ENCODE measurements around the gene DNM1L.

Gene DNM1L

DNA sequence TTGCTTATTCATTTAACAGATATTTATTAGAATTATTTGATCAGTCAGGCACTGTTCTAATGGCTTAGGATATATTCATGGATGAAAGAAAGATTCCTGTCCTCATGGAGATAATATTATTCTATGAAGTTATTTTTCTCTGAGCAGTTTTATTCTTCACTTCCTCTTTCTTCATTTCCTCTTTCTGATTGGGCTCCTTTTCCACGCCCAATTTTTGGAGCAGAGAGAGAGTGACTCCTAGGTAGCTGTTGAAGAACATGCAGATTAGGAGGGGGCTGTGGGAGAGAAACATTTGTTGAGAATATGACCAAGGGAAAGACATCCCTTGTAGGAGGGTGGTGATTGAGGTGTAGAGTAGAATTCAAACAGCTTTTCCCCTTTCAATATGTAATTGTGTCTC is 82.6 kb downstream of the DNM1L start:
- DNase-seq: no peak

DNA sequence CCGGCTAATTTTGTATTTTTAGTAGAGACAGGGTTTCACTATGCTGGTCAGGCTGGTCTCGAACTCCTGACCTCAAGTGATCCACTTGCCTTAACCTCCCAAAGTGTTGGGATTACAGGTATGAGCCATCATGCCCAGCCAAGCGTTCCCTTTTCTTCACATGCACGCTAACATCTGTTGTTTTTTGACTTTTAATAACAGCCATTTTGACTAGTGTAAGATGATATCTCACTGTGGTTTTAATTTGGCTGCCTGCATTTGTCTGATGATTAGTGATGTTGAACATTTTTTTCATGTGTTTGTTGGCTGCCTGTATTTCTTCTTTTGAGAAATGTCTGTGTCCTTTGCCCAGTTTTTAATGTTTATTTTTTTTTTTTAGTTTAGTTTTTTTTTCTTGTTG is 86.8 kb downstream of the DNM1L start:
- DNase-seq: no peak

DNA sequence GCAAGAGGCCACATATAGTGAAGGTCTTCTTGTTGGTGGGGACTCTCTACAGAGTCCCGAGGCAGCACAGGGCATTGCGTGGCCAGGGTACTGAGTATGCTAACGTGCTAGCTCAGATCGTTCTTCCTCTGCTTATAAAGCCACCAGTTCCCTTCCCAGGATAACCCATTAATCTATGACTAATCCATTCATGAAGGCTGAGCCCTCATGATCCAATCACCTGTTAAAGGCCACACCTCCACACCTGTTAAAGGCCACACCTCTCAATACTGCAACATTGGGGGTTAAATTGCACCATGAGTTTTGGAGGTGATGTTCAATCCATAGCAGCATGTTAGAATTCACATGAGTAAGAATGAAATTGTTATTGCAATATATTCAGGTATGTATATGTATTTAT is 89.4 kb downstream of the DNM1L start:
- no peak for DNase-seq

DNA sequence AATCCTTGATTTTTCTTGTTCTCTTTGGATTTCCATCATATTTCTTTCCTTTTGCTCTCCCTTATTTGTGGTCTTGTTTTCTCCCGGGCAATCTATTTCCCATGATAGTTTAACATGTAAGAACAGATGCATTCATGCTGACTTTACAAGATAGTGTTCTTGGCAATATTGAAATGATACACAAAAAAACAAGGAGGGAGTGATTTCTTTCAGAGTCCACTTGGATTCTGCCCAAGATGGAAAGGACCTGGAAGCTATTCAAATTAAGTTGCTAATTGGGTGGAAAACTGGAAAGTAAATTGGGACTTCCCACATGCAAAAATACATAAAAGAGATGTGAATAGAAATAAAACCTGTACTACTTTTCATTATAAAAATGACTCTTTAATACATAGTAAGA is 91.0 kb downstream of the DNM1L start:
- no peak for DNase-seq

DNA sequence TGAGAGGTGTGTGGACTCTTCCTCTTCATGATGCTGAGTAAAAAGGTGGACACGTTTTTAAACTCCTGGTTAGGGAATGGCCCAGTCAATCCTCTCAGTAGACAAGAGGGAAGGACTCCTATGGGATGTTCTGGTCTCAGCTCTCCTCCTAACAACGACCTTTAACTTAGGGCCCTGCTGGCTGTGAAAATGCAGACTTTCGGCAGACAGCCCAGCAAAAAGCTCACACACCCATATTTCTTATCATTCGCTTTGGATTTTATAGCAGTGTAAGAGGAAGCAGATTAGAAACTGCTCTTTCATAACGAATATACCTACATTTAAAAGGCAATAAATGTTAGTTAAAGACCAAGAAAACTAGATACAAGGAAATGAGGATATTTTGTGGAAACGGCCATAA is 94.6 kb downstream of the DNM1L start:
- DNase-seq: no peak

DNA sequence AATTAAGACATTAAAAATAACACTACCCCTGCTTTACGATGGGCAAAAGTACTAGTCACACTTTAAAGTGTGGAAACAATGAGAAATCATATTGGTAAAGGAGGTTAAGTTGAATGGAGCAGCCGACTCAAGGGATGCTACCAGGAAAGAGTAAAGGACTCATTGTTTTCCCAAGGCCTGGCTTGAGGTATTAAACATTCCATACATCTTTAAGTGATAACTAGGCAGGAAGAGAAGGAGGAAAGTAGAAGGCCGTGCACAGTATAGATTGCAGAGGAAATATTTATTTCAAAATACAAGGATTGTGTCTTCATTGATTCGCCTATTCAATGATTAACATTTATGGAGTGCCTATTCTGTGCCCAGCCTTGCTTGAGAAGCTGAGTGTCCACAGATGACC is 97.2 kb downstream of the DNM1L start:
- DNase-seq: no peak

DNA sequence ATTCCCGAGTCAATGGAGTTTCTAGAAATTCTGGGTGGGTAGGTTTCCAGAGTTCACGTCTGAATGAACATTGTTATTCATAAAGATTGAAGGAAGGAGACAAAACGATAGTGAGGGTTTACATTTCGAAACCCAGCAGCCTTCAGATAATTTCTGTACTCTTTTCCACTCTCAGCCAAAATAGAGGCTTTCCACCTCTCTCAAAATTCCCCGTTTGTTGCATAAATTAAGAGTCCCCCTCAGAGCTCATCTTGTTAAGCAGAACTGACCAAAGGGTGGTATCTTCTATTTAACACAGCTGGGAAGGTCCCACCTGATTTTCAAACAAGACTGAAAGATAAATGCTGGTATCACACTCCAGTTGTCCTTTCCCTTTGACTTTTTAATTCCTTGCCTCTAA is 98.1 kb downstream of the DNM1L start:
- no peak for DNase-seq

DNA sequence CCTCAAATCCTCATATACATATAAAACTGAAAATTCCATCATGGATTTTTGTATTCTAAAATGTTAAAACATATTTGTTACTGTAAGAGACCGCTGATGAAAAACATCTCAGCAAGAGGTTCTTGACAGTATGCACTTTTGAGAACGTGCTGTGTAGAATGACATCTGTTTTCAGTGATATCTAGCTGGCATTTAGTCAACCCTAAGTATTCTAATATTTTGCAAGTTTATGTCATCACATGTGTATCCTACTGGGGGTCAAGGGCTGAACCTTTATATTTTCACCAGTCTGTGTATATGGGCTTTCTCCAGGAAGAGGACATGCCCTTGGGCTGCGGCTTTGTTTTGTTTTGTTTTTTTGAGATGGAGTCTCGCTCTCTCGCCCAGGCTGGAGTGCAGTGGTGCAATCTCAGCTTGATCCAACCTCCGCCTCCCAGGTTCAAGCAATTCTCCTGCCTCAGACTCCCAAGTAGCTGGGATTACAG is 98.6 kb downstream of the DNM1L start:
- no peak for DNase-seq

DNA sequence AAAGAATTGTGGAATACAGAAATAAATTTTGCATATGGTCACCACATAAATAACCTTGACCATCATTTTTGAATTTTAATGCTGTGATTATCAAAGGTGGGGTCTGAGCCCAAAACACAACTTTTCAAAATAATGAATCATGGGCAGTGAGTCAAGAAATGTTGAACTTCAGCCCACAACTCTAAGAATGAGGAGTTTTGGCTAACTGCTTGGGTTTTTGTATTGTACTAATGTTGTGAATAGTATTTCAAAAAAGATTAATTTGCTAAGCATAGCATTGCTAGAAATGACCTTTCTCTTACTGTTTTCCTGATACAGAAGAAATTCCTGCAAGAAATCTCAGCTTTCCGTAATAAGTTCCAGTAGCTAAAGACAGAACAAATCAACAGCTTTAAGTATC is 101.0 kb downstream of the DNM1L start:
- no peak for DNase-seq

DNA sequence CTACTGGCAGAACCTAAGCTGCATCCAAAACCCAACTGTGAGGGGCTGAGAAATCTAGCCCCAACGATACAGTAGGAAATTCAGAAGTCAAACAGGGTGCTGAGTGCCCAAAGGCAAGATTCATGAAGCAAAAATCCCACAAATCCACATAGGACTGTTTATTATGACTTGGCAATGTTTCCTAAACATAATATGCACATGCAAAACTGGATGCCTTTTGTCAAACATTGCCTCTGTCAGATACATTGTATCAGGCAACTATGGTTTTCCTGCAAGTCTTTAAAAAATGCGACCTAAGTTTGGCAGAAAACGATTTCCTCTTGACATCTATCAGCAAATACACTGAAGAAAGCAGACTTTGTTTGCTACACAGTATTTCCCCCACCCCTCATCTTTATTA is 103.9 kb downstream of the DNM1L start:
- DNase-seq: no peak

DNA sequence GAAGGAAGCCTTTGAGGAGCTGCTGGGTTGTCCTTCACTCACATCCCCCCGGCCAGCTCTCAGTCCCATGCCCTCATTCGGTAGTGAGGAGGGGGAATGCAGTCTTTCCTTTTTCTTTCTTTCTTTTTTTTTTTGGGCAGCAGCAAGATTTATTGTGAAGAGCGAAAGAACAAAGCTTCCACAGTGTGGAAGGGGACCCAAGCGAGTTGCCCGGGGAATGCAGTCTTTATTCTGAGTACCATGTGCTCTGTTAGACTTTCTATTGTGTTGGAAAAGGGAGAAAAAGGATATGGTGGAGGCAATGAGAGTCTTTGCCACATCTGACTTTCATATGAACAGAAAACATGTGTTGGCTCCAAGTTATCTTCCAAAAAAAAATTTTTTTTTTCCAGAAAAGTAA is 106.5 kb downstream of the DNM1L start:
- no peak for DNase-seq

DNA sequence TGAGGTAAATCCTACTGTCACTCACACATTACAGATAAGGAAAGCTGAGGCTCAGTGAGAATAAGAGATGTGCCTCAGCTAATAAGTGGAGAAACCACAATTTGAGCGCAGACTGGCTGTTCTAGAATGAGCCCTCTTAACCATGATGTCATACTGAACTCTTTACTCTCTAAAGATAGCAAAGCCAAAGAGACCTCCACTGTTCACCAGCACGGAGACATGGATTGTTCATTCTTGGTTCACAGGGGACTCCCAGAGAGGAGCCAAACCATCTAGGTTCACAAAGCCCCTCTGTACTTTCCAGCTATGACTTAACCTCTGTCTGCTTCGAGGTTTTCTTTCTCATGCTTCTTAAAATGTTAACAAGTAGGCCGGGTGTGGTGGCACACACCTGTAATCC is 109.3 kb downstream of the DNM1L start:
- DNase-seq: no peak

DNA sequence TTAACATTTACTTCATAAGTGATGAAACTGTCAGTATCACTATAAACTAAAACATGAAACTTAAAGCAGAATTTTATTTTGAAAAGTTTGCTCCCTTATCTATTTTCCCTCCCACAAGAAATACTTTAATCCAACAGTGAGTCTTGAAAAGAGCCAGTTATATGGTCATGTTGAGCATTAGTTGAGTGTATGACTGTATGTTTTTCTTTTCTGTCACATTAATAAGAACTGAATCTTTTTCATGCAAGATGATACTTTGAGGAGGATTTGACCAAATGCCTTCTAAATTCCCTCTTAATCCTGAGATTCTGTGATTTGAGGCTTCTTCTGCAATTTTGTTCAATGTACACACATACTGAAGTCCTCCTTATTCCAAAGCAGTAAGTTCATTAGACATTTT is 110.3 kb downstream of the DNM1L start:
- DNase-seq: no peak

DNA sequence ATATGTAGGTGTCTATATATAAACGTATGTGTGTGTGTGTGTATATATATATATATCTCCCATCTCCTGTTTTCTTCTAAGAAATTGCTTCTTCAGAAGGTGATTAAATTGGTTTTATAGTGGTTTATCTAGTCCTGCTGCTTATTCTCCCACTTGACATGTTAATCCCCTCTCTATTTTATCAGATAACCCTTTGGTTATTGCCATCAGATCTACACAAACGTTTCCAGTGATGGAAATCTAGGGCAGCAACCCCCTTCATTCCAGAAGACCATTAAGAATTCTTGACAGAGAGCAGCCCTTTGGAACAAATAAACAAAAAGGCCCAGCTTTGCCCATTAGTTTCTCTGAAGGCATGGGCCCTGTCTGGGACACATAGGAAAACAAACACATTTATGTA is 110.8 kb downstream of the DNM1L start:
- DNase-seq: no peak

DNA sequence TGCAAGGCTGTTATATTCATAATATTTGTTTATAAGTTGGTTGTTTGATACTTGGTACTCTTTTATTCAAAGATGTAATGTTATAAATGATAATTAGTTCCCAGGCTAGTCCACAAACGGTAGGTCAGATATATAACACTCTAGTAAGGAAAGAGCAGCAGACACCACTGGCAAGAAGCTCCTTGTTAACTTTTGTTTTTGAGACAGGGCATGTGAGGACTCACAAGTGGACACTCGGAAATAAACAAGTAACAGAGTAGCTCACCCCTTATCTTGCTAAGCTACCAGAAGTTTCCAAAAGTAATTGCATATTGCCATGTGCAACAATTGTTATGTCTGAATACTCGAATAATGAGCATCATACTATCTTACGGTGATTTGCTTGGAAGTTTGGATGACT is 115.2 kb downstream of the DNM1L start:
- no peak for DNase-seq

Data from central memory CD4-positive, alpha-beta T cell (primary cell).